ENCODE results near the gene HIF3A. TPM values are rescaled to one million over a fixed set of nuclear protein-coding genes. Genes with fewer than 3 reads are reported as not detected.
"Not testable (repeated sequence)": the region's sequence is repeated elsewhere in the genome, so short reads cannot be mapped to it uniquely, and the experiment has no call there.

The HIF3A gene
- polyA plus RNA-seq, 1 donor: 58.2 TPM

DNA sequence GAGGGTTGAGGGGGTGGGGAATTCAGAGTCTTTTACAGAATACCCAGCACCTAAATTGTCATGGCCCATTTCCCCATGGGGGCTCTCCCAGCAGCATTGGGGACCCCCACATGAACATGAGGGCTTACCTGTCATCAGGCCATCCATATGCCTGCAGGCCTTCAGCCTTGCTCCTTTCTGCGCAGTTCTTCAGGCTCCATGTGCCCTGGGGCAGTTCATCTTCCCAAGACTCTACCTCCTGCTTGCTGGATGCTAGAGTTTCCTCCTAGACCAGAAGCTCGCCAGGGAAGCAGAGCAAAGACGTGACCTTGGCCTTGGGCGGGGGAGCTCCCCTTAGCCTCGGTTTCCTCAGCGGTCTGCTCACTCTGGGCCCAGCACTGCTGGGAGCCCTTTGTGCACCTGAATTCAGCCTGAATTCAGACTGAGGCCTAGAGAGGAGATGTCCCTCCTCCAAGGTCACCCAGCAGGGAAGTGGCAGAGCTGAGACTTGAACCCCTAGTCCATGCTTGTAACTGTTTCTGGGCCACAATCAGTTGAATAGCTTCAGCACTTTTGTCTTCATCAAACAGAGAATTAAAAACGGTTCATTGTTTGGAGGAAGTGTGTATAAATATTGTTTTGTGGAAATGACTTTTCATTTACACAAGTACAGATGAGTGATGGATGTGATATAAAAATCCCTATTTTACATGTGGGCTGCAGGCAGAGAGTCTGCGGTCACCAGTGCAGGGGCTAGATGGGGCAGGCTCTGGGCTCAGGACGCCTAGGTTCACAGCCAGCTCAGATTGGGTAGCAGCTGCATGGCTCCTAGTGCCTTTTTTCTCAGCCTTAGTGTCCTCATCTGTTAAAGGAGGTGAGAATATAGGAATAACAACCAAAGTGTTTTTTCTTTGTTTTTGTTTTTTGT, 59.6 kb downstream of the HIF3A start:
- DNase-seq: no peak

DNA sequence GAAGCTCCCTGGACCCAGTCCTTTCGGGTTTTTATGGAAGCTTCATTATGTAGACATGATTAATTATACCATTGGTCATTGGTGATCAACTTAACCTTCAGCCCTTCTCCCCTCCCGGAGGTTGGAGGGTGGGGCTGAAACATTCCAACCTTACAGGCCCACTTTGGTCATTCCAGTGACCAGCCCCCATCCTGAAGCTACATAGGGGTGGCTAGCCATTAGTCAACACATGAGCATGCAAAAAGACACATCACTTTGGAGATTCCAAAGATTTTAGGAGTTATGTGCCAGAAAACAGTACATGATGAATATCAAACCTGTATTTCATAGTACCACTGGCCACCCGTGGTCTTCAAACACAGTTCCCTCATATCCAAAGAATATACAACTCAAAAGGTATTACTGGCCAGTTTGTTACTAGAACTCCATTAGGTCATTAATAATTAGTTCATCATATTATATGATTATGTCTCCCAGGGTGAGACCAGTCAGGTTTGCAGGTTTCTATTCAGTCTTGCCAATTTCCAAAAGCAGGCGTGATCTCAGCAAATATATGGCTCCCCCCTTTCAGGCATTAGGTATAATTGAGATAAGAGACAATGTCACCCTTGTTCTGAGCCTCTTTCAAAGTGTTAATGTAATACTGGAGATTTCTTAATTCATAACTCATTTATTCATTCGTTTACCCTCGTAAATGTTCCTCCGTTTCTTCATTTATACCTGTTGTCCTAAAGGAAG, 61.2 kb downstream of the HIF3A start:
- no peak for DNase-seq

GRCh38 chr19:46361915-46362314, 65.1 kb downstream of the HIF3A start:
- no peak for DNase-seq

DNA sequence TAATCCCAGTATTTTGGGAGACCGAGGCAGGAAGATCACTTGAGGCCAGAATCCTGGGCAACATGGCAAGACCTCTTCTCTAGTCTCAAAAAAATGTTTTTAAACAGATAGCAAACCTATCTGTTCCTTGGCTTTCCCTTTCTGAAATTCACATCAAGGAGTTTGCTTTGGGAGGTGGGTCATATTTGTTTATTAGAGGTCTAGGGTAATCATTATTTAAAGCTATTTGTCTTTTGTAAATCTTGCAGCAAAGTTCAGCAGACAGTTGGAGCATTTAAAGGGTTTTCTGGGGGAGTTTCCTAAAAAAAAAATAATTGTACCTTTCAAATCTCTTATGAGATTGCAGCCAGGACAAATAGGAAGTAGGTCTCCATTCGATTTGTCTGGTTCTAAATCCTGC, 67.5 kb downstream of the HIF3A start:
- no peak for DNase-seq

DNA sequence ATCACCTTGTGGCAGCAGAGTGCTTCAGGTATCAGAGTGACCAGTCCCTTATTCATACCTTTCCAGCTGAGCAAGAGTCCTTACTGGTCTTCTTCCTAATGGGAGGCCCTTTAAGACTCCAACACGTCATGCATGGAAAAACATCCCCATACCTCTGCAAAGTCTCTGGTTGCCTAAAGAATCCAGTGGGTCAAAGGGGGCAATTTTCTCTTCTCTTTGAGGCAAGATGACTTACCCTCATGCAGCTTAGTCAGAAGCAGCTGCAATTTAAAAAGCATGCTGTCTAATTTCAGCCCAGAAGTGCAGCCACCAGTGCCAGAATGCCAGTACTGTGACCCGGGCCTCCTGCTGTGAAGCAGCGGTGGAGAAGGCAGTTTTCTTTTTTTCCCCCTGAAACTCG, 68.7 kb downstream of the HIF3A start:
- no peak for DNase-seq

DNA sequence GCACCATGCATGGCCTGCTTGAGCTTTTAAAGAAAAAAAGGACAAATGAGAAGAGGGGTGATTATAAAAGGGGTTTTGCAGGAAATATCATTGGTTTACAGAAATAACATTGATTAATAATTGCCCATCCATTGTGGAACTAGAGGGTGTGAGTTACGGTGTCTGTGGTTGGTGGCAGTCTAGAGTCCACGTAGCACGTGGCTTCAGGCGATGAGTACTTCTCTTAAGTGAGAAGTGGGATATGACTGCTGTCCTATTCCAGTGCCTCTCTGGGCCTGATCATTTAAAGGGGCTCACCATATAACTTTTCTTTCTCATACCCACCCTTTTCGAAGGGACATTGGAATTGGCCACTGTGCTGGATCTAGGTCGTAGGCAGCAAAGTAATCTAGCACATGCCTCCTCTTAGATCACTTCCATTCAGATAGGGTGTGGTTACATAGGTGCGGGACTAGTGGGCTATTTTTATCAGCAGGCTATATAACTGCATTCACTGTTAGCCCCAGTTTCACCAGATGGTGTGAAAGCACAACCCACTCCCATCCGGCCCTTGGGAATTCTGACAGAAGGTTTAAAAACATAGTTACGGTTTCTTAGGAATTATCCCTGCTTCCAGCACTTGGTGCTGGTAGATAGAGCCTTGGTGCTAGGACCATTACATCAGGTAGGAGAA, 69.9 kb downstream of the HIF3A start:
- DNase-seq: no peak

DNA sequence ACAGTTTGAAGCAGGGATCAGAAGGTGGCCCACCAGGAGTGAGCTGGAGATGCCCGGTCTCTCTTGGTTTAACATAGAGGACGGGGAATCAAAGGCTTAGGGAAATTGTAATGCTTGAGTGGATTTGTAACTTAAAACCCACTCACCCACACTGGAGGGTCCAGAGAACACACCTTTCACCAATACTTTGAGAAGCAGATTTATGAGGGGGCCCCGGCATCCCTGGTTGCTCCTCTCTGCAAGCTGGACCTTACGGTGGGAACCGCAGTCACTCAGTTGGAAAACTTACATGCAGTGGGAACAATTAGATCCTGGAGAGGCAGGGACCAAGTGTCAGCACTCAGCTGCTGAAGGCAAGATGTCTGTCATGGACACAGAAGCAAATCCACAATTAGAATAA, 70.6 kb downstream of the HIF3A start:
- DNase-seq: peak; percentile 40

DNA sequence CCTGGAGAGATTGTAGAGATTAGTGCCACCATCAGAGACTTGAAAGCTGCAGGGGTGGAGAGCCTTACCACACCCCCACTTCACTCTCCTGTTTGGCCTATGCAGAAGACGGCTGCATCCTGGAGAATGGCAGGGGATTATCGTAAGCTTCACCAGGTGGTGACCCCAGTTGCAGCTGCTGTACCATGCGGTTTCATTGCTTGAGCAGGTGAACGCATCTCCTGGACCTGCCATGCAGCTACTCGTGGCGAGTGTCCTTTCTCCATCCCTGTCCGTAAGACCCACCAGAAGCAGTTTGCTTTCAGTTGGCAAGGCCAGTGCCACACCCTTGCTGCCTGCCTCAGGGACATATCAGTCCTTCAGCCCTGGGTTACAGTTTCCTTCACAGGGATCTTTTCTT, 71.3 kb downstream of the HIF3A start:
- DNase-seq: no peak

DNA sequence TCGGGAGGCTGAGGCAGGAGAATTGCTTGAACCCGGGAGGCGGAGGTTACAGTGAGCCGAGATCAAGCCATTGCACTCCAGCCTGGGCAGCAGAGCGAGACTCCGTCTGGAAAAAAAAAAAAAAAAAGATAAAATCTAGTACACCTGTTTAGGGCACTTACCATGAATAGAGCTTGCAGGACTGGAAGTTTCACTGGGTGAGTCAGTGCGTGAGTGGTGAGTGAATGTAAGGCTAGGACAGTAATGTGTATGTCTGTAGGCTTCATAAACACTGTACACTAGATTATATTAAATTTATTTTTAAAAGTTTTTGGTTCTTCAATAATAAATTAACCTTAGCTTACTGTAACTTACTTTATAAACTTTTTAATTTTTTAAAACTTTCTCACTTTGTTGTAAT, 73.0 kb downstream of the HIF3A start:
- DNase-seq: no peak

GRCh38 chr19:46371371-46371901, 74.6 kb downstream of the HIF3A start:
- DNase-seq: no peak

DNA sequence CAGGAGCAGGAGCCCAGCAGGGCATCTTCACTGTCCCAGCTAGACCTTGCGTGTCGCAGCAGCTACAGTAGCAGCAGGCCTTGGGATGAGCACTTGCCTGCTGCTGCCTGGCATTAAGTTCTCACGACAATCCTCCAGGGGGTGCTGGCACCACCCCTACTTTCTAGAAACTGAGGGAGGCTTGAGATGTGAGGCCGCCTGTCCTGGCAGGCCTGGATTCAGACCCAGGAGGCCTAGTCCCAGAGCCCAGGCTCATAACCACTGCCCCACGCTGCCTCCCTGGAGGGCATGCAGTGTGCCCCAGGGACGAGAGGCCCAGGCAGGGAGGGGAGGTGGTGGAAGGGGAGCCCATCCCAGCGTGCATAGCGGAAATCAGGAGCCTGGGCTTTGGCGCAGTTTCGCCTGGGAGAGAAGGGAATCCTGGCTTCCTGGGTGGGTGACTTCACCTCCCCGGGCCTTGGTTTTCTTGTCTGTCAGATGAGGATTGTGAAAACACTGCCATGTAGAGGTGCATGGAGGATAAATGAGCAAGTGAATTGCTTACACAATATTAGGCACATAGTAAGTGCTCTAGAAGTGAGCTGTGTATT, 76.2 kb downstream of the HIF3A start:
- no peak for DNase-seq

DNA sequence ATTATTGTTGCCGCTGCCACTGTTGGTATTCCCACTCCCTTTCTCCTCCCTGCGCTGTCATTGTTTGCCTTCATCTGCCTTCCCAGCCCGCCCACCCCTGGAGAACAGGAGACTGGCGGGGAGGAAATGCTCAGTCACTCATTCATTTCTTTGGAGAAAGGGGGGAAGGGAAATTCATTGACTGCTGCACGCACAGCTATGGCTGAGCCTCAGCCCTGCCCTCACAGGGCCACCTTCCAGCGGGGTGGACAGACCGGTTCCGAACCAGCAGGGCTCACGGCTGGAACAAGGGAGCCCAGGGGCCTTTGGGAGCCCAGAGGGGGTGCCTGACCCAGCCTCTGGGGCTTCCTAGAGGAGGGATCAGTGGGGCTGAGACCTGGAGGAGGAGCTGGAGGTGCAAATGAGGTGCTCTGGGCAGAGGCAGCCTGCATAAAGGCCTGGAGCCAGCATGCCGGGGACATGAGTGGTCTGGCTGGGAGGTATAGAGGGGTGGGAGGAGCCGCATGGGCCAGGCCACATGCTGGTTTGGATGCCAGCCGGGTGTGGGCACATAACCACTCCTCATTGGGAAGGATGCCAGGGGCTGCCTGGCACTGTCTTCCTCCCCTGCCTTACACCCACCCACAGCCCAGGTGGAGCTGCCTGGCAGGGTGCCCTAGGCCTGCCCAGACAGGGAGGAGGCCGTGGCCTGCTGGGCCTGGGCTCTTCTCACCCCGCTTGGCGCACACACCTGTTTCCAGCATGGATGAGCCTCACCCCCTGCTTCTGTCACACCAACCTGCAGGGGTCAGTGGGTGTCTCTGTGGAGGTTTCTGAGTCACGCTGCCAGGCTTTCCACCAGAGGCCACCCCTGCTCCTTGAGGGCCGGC, 76.9 kb downstream of the HIF3A start:
- no peak for DNase-seq

DNA sequence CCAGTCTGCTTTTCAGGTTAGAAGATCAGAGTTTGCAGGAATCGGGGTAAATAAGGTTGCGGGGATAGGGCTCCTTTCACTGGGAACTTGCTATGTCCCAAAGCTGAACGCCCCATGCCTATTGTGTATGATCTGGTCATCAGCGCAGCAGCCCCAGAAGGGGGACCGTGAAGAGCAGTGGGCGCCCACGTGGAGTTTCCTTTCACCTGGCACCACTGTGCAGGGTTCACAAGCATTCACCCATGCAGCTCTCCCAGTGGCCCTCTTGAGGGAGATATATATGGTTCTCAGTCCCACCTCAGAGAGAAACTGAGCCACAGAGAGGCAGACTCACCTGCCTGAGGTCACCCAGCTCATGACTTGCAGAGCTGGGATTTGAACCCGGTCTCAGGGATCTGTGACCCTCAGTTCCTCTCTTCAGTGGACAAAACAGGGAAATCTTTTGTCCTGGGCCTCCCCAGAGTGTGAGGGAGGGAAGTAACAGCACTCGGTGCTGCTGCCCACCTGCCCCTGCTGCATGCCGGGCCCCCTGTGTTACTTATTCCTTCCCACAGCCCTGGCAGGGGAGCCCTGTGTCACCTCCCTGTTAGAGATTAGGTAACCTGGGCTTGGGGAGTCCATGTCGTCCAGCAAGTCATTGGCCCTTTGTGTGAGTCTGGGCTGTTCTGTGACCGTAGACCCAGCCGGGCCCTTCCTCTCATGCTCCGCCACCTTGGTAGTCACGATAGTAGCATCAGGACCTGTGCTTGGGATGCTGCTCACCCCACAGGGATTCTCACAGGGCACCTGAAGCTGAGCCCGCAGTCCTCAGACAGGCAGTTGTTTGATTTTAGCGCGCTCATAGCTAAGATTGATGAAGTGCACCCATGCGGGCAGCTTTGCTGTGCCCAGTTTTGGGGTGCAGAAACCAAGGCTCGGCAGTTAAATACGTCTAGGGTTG, 78.0 kb downstream of the HIF3A start:
- no peak for DNase-seq

GRCh38 chr19:46375476-46376067, 78.7 kb downstream of the HIF3A start:
- DNase-seq: not testable (repeated sequence)

DNA sequence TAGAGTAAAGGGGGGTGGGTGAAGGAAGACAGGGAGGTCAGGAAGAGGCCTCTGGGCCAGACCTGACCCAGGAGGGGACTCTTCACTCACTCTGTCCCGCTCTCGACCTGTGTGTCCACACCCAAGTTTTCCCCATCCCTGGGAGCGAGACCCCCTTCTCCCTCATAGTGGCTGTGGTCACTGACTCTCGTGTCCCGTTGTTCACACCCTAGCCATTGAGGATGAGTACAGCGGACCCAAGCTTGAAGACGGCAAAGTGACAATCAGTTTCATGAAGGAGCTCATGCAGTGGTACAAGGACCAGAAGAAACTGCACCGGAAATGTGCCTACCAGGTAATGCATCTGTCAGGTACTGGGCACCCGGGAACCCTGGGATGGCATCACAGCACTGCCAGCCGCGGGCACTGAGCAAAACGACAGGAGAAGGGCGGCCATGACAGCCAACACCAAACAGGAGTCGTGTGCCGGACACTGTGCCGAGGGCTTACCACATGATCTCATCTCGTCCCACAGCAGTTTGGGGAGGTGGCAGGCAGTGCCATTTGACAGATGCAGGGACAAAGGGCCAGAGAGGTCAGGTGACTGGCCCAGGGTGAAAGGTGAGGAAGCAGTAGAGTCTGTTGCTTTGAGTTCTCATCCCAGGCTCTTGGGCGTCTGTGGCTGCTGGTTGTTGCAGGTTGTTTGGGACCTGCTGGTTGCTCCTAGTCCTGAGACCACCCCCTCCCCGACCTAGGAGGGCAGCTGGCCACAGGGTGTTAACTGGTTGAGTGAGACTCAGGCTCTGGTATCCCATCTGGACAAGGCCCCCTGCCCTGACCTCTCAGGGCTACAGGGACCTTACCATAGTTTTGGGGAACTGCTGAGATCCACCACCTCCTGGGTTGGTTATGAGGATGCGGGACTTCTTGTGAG, 79.7 kb downstream of the HIF3A start:
- DNase-seq: no peak

DNA sequence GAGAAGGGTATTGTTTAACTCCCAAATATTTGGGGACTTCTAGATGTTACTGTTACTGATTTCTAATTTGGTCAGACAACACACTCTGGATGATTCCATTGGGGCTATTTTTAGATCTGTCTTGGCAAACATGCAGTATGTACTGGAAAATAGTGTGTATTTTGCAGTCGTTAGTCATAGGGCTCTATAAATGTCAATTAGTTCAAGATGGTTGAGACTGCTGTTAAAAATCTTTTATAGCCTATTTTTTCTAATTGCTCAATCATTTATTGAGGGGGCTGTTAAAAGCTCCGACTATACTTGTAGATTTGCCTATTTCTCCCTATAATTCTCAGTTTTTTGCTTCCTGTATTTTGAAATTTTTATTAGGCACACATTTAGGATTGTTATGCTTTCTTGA, 81.4 kb downstream of the HIF3A start:
- DNase-seq: no peak

GRCh38 chr19:46380690-46381089, 83.8 kb downstream of the HIF3A start:
- DNase-seq: no peak

- no peak for DNase-seq
Measured at GRCh38 chr19:46381346-46381745, 84.5 kb downstream of the HIF3A start.

Measured in left kidney (tissue), 2 donors.